HG03135 (cell line): ENCODE data around the gene SUCLG2.

ENCODE experiments used
- ATAC-seq: cut with Tn5 transposase; IDR thresholded peaks from one replicate; pipeline ENCODE4 v1.9.1; 2021; ENCODE audit warnings: mild to moderate bottlenecking, moderate library complexity; ENCODE audit not compliant: unreplicated experiment

SUCLG2 gene

GRCh38 chr3:67649681-67650080, 4.7 kb downstream of the SUCLG2 start:
- no peak for ATAC-seq

GRCh38 chr3:67648701-67649100, 5.7 kb downstream of the SUCLG2 start:
- ATAC-seq = no peak

GRCh38 chr3:67648229-67648628, 6.2 kb downstream of the SUCLG2 start:
- ATAC-seq = no peak

GRCh38 chr3:67647390-67647878, 7.0 kb downstream of the SUCLG2 start:
- no peak for ATAC-seq

GRCh38 chr3:67646586-67647234, 7.7 kb downstream of the SUCLG2 start:
- ATAC-seq = no peak

GRCh38 chr3:67644827-67645226, 9.6 kb downstream of the SUCLG2 start:
- no peak for ATAC-seq

- no peak for ATAC-seq
Measured at GRCh38 chr3:67642734-67643133, 11.7 kb downstream of the SUCLG2 start.

- no peak for ATAC-seq
Measured at GRCh38 chr3:67642190-67642589, 12.2 kb downstream of the SUCLG2 start.

GRCh38 chr3:67641451-67641850, 13.0 kb downstream of the SUCLG2 start:
- no peak for ATAC-seq

- ATAC-seq = no peak
Measured at GRCh38 chr3:67640023-67640660, 14.3 kb downstream of the SUCLG2 start.

- ATAC-seq = no peak
Measured at GRCh38 chr3:67637255-67637900, 17.0 kb downstream of the SUCLG2 start.

- no peak for ATAC-seq
Measured at GRCh38 chr3:67635806-67636205, 18.6 kb downstream of the SUCLG2 start.

GRCh38 chr3:67635257-67635656, 19.2 kb downstream of the SUCLG2 start:
- no peak for ATAC-seq

- no peak for ATAC-seq
Measured at GRCh38 chr3:67630666-67631362, 23.6 kb downstream of the SUCLG2 start.

- ATAC-seq = no peak
Measured at GRCh38 chr3:67624687-67625086, 29.7 kb downstream of the SUCLG2 start.

GRCh38 chr3:67624078-67624477, 30.3 kb downstream of the SUCLG2 start:
- no peak for ATAC-seq

- ATAC-seq = no peak
Measured at GRCh38 chr3:67622652-67623051, 31.8 kb downstream of the SUCLG2 start.

GRCh38 chr3:67620869-67621268, 33.5 kb downstream of the SUCLG2 start:
- ATAC-seq = no peak

- ATAC-seq = no peak
Measured at GRCh38 chr3:67619991-67620390, 34.4 kb downstream of the SUCLG2 start.

GRCh38 chr3:67617518-67617917, 36.9 kb downstream of the SUCLG2 start:
- ATAC-seq = no peak

GRCh38 chr3:67616046-67616445, 38.4 kb downstream of the SUCLG2 start:
- ATAC-seq = no peak

GRCh38 chr3:67614195-67614594, 40.2 kb downstream of the SUCLG2 start:
- no peak for ATAC-seq
